ENCODE data around the gene CRIM1. TPM values are rescaled to one million over a fixed set of nuclear protein-coding genes. Genes with fewer than 3 reads are reported as not detected.

Gene CRIM1
- total and polyA plus RNA-seq, 2 donors (not counting 1 experiment from before 2014, with no cell fraction given), result 364 to 661 TPM

DNA sequence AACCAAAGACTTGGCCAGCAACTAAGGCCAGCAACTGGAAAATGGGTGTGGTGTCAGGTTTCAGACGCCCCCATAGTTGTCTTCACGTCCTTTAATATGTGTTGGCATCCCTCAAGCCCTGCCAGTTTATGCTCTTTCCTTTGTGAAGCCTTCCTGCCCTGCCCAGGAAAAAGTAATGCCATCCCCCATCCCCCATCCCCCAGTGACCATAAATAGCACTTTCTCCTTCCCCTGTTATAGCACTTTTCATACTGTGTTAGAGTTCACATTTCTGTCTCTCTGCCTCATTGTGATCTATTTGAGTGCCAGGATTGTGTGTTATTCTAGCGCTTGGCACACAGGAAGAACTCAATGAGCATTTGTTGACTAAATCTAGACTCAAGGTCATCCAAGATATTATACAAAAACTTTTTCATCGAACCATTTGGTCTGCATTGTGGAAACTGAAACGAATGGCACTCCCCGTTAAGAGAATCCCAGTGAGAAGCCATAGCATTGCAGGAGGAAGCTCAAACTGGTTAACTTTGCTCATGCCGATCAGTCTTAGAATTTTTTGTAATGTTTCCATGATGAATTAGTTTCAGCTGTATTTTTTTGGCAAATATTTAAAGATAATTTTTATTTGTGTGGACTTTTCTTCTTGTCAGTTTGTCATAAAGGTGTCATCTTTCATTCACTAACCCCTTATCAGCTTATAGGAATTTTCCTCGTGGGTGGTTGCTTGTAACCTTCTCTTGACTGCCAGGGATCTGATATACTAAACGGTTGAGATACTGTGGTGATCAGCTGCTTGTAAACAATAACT is 15.7 kb downstream of the CRIM1 start:
- TF ChIP-seq EZH2 (IDR thresholded peaks at IDR 0.05; ENCODE audit: low read length, missing control alignments), result no peak
- TF ChIP-seq, protein P1, sequence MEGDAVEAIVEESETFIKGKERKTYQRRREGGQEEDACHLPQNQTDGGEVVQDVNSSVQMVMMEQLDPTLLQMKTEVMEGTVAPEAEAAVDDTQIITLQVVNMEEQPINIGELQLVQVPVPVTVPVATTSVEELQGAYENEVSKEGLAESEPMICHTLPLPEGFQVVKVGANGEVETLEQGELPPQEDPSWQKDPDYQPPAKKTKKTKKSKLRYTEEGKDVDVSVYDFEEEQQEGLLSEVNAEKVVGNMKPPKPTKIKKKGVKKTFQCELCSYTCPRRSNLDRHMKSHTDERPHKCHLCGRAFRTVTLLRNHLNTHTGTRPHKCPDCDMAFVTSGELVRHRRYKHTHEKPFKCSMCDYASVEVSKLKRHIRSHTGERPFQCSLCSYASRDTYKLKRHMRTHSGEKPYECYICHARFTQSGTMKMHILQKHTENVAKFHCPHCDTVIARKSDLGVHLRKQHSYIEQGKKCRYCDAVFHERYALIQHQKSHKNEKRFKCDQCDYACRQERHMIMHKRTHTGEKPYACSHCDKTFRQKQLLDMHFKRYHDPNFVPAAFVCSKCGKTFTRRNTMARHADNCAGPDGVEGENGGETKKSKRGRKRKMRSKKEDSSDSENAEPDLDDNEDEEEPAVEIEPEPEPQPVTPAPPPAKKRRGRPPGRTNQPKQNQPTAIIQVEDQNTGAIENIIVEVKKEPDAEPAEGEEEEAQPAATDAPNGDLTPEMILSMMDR (conservative IDR thresholded peaks at IDR 0.05 in 1 of 2, IDR thresholded peaks at IDR 0.05 in 1 of 2; ENCODE audit: low read depth in 1 of 2, low read length in 2 of 2), result no peak
- Histone ChIP-seq H3K4me1 (ENCODE audit: control insufficient read depth, extremely low read depth, insufficient read depth, low read length) (peaks cover 60% of the 10 kb centered on the region), H3K9ac (ENCODE audit: insufficient read depth, low read length) (no peak overlapping the region), H4K20me1 (ENCODE audit: control insufficient read depth, extremely low read depth, insufficient read depth, low read length) (no peaks in the 10 kb centered on the region), H3K36me3 (ENCODE audit: control insufficient read depth, insufficient read depth, low read length) (peaks cover 2% of the 10 kb centered on the region), H3K27me3 (ENCODE audit: control insufficient read depth, insufficient read depth, low read length) (no peaks in the 10 kb centered on the region), H3K9me3 (ENCODE audit: control insufficient read depth, insufficient read depth, low read depth, low read length) (no peaks in the 10 kb centered on the region), H3K4me2 (ENCODE audit: extremely low read depth, insufficient read depth, low read length) (peak overlapping the region; percentile 64), H3K79me2 (ENCODE audit: control insufficient read depth, insufficient read depth, low read length) (peaks cover 98% of the 10 kb centered on the region), H3K27ac (ENCODE audit: insufficient read depth, low read length) (peak overlapping the region; percentile 26), H2AFZ (ENCODE audit: low read length) (no peak overlapping the region), H3K4me3 (replicated peaks in 1 of 4; ENCODE audit: control extremely low read depth in 1 of 4, insufficient read depth in 1 of 4, low read depth in 3 of 4, low read length in 4 of 4) (peak overlapping the region in 2 of 4 experiments; percentile 4 to 8)
- peak; percentile 59 to 65 for DNase-seq (ENCODE audit: low read depth in 2 of 2)

DNA sequence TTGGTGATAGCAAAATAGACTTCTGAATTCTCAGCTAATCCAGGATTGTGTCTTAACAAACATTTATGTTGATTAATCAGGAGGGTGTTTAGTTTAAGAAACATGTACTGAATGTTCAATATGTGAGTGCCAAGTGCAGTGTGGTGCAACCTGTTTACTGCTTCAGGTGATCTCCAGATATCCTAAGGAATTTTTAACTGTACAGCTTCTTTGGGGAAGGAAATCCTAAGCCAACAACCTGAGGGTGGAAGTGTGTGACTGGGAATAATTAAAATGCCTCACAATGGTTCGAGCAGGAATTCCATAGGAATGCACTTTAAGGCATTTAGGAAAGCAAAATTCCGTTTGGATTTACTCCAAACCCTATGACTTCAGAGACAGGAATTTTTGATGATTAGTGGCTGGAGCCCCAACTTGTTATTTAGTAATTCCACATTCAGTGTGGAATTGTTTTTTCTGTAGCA is 16.4 kb downstream of the CRIM1 start:
- no peak overlapping the region for H2AFZ ChIP-seq (ENCODE audit: low read length)
- H3K4me2 ChIP-seq (ENCODE audit: extremely low read depth, insufficient read depth, low read length), result peak overlapping the region; percentile 64
- H3K9me3 ChIP-seq (ENCODE audit: control insufficient read depth, insufficient read depth, low read depth, low read length), result no peaks in the 10 kb centered on the region
- no peak overlapping the region for H3K9ac ChIP-seq (ENCODE audit: insufficient read depth, low read length)
- peak overlapping the region in 1 of 4 experiments; percentile 8 for H3K4me3 ChIP-seq (replicated peaks in 1 of 4; ENCODE audit: control extremely low read depth in 1 of 4, insufficient read depth in 1 of 4, low read depth in 3 of 4, low read length in 4 of 4)
- peak; percentile 74 to 94 for DNase-seq (ENCODE audit: low read depth in 2 of 2)
- peaks cover 59% of the 10 kb centered on the region for H3K4me1 ChIP-seq (ENCODE audit: control insufficient read depth, extremely low read depth, insufficient read depth, low read length)
- peak overlapping the region; percentile 26 for H3K27ac ChIP-seq (ENCODE audit: insufficient read depth, low read length)
- peaks cover 2% of the 10 kb centered on the region for H3K36me3 ChIP-seq (ENCODE audit: control insufficient read depth, insufficient read depth, low read length)
- H3K79me2 ChIP-seq (ENCODE audit: control insufficient read depth, insufficient read depth, low read length), result peaks cover 98% of the 10 kb centered on the region
- no peaks in the 10 kb centered on the region for H4K20me1 ChIP-seq (ENCODE audit: control insufficient read depth, extremely low read depth, insufficient read depth, low read length)
- no peak for TF ChIP-seq EZH2 (IDR thresholded peaks at IDR 0.05; ENCODE audit: low read length, missing control alignments)
- TF ChIP-seq, protein P1 (conservative IDR thresholded peaks at IDR 0.05 in 1 of 2, IDR thresholded peaks at IDR 0.05 in 1 of 2; ENCODE audit: low read depth in 1 of 2, low read length in 2 of 2), result no peak
- H3K27me3 ChIP-seq (ENCODE audit: control insufficient read depth, insufficient read depth, low read length), result no peaks in the 10 kb centered on the region

DNA sequence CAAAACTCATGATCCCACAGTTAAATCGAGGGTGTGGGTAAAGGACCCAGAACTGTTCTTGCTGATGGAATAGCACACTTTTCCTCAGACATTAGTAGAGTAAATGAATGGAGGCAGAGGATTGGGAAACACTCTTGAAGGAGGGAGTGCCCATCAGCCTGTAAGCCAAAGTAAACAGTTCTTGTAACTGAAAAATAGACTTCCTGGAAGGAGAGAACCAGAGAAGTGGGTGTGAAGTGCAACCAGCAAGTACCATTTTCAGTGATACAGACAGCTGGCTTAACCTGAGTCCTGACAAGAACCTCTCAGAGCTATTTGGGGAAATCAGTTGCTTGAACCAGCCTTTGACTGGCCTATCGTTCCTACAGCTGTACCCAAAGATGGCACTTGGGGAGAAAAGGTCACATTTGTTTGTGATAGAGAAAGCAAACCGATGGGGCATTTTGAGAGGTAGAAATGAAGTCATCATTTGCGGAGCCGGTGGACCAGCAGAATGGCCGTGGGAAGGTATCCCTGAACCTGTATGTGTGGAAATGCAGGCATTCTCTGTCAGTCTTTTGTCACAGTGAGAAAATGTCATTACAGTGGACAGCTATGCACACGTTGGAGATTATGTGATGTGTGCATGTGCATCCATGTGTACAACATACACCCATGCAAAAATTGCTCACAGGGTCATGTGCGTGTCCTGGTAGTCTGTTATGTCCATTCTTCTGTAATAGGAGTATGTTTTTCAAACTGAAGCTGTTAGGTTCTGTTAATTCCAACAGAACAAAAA is 17.8 kb downstream of the CRIM1 start:
- peaks cover 2% of the 10 kb centered on the region for H3K36me3 ChIP-seq (ENCODE audit: control insufficient read depth, insufficient read depth, low read length)
- H3K9ac ChIP-seq (ENCODE audit: insufficient read depth, low read length), result no peak overlapping the region
- H3K27me3 ChIP-seq (ENCODE audit: control insufficient read depth, insufficient read depth, low read length), result no peaks in the 10 kb centered on the region
- TF ChIP-seq, protein P1 (conservative IDR thresholded peaks at IDR 0.05 in 1 of 2, IDR thresholded peaks at IDR 0.05 in 1 of 2; ENCODE audit: low read depth in 1 of 2, low read length in 2 of 2), result no peak
- TF ChIP-seq EZH2 (IDR thresholded peaks at IDR 0.05; ENCODE audit: low read length, missing control alignments), result no peak
- no peak overlapping the region for H2AFZ ChIP-seq (ENCODE audit: low read length)
- H3K27ac ChIP-seq (ENCODE audit: insufficient read depth, low read length), result peak overlapping the region; percentile 24
- H3K4me3 ChIP-seq (replicated peaks in 1 of 4; ENCODE audit: control extremely low read depth in 1 of 4, insufficient read depth in 1 of 4, low read depth in 3 of 4, low read length in 4 of 4), result no peak overlapping the region
- DNase-seq (ENCODE audit: low read depth in 2 of 2), result peak; percentile 87
- peak overlapping the region; percentile 44 for H3K4me2 ChIP-seq (ENCODE audit: extremely low read depth, insufficient read depth, low read length)
- peaks cover 48% of the 10 kb centered on the region for H3K4me1 ChIP-seq (ENCODE audit: control insufficient read depth, extremely low read depth, insufficient read depth, low read length)
- H4K20me1 ChIP-seq (ENCODE audit: control insufficient read depth, extremely low read depth, insufficient read depth, low read length), result no peaks in the 10 kb centered on the region
- peaks cover 98% of the 10 kb centered on the region for H3K79me2 ChIP-seq (ENCODE audit: control insufficient read depth, insufficient read depth, low read length)
- no peaks in the 10 kb centered on the region for H3K9me3 ChIP-seq (ENCODE audit: control insufficient read depth, insufficient read depth, low read depth, low read length)

Data from fibroblast of lung (primary cell).